WTC11 (cell line): ENCODE measurements around the gene EFHD2.

Source experiments
- EMX1 ChIP-seq: fragments of 250-450 bp; sonication (Bioruptor Pico); IDR thresholded peaks from 2 replicates; pipeline ENCODE4 v1.8.0; 2021; ENCODE audit warnings: mild to moderate bottlenecking
- ETV6 ChIP-seq: sonication (generic); formaldehyde crosslinking; IDR thresholded peaks from 2 replicates; pipeline ENCODE4 v1.8.1; 2022; ENCODE audit warnings: mild to moderate bottlenecking, missing genetic modification reagents
- GABPB1 ChIP-seq: sonication (generic); formaldehyde crosslinking; IDR thresholded peaks from 2 replicates; pipeline ENCODE4 v1.8.1; 2023; ENCODE audit warnings: mild to moderate bottlenecking, missing genetic modification reagents
- NFYB ChIP-seq: sonication (generic); formaldehyde crosslinking; conservative IDR thresholded peaks from 2 replicates; pipeline ENCODE4 v1.8.0; 2022; ENCODE audit warnings: low read depth, missing genetic modification reagents
- SMAD3 ChIP-seq: sonication (generic); formaldehyde crosslinking; IDR thresholded peaks from 2 replicates; pipeline ENCODE4 v1.8.0; 2022; ENCODE audit warnings: missing genetic modification reagents, mild to moderate bottlenecking, borderline replicate concordance
- SP1 ChIP-seq: sonication (generic); formaldehyde crosslinking; conservative IDR thresholded peaks from 2 replicates; pipeline ENCODE4 v1.8.1; 2022; ENCODE audit warnings: missing genetic modification reagents
- ZNF138 ChIP-seq: sonication (generic); formaldehyde crosslinking; conservative IDR thresholded peaks from 2 replicates; pipeline ENCODE4 v1.8.1; 2022; ENCODE audit warnings: mild to moderate bottlenecking, moderate library complexity, missing genetic modification reagents
- TF ChIP-seq, protein P1 (sequence below): sonication (generic); formaldehyde crosslinking; IDR thresholded peaks from 2 replicates; pipeline ENCODE4 v1.8.1; 2022; ENCODE audit warnings: low read depth, missing genetic modification reagents, borderline replicate concordance
- TF ChIP-seq, protein P2 (sequence below): fragments of 200-600 bp; IDR thresholded peaks from 2 replicates; pipeline ENCODE4 v1.8.0; 2022; ENCODE audit warnings: antibody characterized with exemption
- TF ChIP-seq, protein P3 (sequence below): sonication (generic); formaldehyde crosslinking; conservative IDR thresholded peaks from 2 replicates; pipeline ENCODE4 v1.8.1; 2022; ENCODE audit warnings: mild to moderate bottlenecking, missing genetic modification reagents
- TF ChIP-seq, protein P4 (sequence below): sonication (generic); formaldehyde crosslinking; IDR thresholded peaks from 2 replicates; pipeline ENCODE4 v1.8.0; 2023; ENCODE audit warnings: missing genetic modification reagents
- TF ChIP-seq, protein P5 (sequence below): sonication (generic); formaldehyde crosslinking; IDR thresholded peaks from 2 replicates; pipeline ENCODE4 v1.8.0; 2023; ENCODE audit warnings: missing genetic modification reagents, mild to moderate bottlenecking, borderline replicate concordance
- TF ChIP-seq, protein P6 (sequence below): sonication (generic); formaldehyde crosslinking; IDR thresholded peaks from 2 replicates; pipeline ENCODE4 v1.8.0; 2022; ENCODE audit warnings: mild to moderate bottlenecking, missing genetic modification reagents

DNA sequence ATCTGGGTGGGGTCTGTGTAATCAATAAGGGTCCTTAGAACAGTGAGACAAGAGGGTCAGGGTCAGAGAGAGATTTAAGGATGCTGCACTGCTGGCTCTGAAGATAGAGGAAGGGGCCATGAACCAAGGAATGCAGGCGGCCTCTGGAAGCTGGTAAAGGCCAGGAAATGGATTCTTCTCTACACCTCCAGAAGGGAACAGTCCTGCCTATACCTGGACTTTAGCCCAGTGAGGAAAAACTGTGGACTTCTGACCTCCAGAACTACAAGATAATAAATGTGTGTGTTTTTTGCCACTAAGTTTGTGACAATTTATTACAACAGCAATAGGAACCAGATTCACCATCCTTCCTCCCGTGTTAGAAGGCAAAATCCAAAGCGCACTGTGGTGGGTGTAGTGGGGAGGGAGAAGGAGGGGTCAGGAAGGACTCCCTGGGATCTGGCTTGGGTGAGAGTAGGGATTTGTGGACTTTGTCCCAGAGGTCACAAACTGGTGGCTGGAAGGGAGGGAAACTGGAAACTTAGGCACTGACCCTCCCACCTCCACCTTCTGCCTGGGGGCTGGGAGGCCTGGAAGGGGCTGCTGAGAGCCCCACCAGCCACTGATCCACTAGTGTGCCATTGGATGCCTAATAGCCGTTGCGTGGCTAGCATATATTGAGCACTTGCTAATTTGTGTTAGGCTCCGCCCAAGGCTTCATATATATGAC is 41.5 kb downstream of the EFHD2 start:
- TF ChIP-seq, protein P1, sequence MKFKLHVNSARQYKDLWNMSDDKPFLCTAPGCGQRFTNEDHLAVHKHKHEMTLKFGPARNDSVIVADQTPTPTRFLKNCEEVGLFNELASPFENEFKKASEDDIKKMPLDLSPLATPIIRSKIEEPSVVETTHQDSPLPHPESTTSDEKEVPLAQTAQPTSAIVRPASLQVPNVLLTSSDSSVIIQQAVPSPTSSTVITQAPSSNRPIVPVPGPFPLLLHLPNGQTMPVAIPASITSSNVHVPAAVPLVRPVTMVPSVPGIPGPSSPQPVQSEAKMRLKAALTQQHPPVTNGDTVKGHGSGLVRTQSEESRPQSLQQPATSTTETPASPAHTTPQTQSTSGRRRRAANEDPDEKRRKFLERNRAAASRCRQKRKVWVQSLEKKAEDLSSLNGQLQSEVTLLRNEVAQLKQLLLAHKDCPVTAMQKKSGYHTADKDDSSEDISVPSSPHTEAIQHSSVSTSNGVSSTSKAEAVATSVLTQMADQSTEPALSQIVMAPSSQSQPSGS (CRISPR knock-in tag), result no peak
- TF ChIP-seq, protein P2, sequence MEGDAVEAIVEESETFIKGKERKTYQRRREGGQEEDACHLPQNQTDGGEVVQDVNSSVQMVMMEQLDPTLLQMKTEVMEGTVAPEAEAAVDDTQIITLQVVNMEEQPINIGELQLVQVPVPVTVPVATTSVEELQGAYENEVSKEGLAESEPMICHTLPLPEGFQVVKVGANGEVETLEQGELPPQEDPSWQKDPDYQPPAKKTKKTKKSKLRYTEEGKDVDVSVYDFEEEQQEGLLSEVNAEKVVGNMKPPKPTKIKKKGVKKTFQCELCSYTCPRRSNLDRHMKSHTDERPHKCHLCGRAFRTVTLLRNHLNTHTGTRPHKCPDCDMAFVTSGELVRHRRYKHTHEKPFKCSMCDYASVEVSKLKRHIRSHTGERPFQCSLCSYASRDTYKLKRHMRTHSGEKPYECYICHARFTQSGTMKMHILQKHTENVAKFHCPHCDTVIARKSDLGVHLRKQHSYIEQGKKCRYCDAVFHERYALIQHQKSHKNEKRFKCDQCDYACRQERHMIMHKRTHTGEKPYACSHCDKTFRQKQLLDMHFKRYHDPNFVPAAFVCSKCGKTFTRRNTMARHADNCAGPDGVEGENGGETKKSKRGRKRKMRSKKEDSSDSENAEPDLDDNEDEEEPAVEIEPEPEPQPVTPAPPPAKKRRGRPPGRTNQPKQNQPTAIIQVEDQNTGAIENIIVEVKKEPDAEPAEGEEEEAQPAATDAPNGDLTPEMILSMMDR, result no peak
- TF ChIP-seq ZNF138 (CRISPR knock-in tag) (no peak), NFYB (CRISPR knock-in tag) (no peak), GABPB1 (CRISPR knock-in tag) (no peak), SP1 (CRISPR knock-in tag) (no peak), SMAD3 (CRISPR knock-in tag) (no peak), ETV6 (CRISPR knock-in tag) (no peak), EMX1 (CRISPR knock-in tag) (no peak)
- TF ChIP-seq, protein P3, sequence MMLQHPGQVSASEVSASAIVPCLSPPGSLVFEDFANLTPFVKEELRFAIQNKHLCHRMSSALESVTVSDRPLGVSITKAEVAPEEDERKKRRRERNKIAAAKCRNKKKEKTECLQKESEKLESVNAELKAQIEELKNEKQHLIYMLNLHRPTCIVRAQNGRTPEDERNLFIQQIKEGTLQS (CRISPR knock-in tag), result no peak
- TF ChIP-seq, protein P4, sequence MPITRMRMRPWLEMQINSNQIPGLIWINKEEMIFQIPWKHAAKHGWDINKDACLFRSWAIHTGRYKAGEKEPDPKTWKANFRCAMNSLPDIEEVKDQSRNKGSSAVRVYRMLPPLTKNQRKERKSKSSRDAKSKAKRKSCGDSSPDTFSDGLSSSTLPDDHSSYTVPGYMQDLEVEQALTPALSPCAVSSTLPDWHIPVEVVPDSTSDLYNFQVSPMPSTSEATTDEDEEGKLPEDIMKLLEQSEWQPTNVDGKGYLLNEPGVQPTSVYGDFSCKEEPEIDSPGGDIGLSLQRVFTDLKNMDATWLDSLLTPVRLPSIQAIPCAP (CRISPR knock-in tag), result no peak
- TF ChIP-seq, protein P5, sequence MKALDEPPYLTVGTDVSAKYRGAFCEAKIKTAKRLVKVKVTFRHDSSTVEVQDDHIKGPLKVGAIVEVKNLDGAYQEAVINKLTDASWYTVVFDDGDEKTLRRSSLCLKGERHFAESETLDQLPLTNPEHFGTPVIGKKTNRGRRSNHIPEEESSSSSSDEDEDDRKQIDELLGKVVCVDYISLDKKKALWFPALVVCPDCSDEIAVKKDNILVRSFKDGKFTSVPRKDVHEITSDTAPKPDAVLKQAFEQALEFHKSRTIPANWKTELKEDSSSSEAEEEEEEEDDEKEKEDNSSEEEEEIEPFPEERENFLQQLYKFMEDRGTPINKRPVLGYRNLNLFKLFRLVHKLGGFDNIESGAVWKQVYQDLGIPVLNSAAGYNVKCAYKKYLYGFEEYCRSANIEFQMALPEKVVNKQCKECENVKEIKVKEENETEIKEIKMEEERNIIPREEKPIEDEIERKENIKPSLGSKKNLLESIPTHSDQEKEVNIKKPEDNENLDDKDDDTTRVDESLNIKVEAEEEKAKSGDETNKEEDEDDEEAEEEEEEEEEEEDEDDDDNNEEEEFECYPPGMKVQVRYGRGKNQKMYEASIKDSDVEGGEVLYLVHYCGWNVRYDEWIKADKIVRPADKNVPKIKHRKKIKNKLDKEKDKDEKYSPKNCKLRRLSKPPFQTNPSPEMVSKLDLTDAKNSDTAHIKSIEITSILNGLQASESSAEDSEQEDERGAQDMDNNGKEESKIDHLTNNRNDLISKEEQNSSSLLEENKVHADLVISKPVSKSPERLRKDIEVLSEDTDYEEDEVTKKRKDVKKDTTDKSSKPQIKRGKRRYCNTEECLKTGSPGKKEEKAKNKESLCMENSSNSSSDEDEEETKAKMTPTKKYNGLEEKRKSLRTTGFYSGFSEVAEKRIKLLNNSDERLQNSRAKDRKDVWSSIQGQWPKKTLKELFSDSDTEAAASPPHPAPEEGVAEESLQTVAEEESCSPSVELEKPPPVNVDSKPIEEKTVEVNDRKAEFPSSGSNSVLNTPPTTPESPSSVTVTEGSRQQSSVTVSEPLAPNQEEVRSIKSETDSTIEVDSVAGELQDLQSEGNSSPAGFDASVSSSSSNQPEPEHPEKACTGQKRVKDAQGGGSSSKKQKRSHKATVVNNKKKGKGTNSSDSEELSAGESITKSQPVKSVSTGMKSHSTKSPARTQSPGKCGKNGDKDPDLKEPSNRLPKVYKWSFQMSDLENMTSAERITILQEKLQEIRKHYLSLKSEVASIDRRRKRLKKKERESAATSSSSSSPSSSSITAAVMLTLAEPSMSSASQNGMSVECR (CRISPR knock-in tag), result no peak
- TF ChIP-seq, protein P6, sequence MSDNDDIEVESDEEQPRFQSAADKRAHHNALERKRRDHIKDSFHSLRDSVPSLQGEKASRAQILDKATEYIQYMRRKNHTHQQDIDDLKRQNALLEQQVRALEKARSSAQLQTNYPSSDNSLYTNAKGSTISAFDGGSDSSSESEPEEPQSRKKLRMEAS (CRISPR knock-in tag), result no peak
